Vagina (tissue), 2 donors: ENCODE results near the gene GNB1L. TPM values are rescaled to one million over a fixed set of nuclear protein-coding genes. Genes with fewer than 3 reads are reported as not detected.

Experiments used
- DNase-seq, 2 donors: peaks; one replicate each; pipeline ENCODE4 v3.0.0-alpha.2; 2017; ENCODE audit errors: extremely low spot score in 2 of 2
- H3K27ac ChIP-seq: fragments of 200-600 bp; sonication (generic); one replicate; pipeline ENCODE4 v1.5.1; 2019
- H3K27me3 ChIP-seq: fragments of 200-600 bp; sonication (generic); one replicate; pipeline ENCODE4 v1.5.1; 2019
- H3K36me3 ChIP-seq, 2 donors: fragments of 200-600 bp; sonication (generic); one replicate each; pipeline ENCODE4 v1.5.1; 2017 to 2019
- H3K4me1 ChIP-seq: fragments of 200-600 bp; sonication (generic); one replicate; pipeline ENCODE4 v1.5.1; 2019
- H3K4me3 ChIP-seq, 2 donors: fragments of 200-600 bp; sonication (generic); 1 replicate in 1 of 2; 2 replicates in 1 of 2; pipeline ENCODE4 v1.5.1; 2016 to 2019
- H3K9me3 ChIP-seq: fragments of 200-600 bp; sonication (generic); one replicate; pipeline ENCODE4 v1.5.1; 2019
- CTCF ChIP-seq, 3 experiments: fragments of 450-650 bp in 2 of 3; fragments of 200-600 bp in 1 of 3; sonication (generic) in 1 of 3; IDR thresholded peaks; one replicate each; pipeline ENCODE4 v1.5.1; 2017 to 2019; ENCODE audit warnings: antibody characterized with exemption in 3 of 3, mild to moderate bottlenecking in 2 of 3, moderate library complexity in 2 of 3
- POLR2A ChIP-seq, 2 donors: fragments of 450-650 bp; IDR thresholded peaks; one replicate each; pipeline ENCODE4 v1.6.1; 2017; ENCODE audit warnings: antibody characterized with exemption in 2 of 2, mild to moderate bottlenecking in 2 of 2, moderate library complexity in 2 of 2
- POLR2AphosphoS5 ChIP-seq, 2 donors: sonication (generic); formaldehyde crosslinking; IDR thresholded peaks; one replicate each; pipeline ENCODE4 v1.9.0; 2017; ENCODE audit warnings: antibody characterized with exemption in 2 of 2, mild to moderate bottlenecking in 2 of 2, low read depth in 1 of 2; ENCODE audit not compliant: insufficient read depth in 1 of 2
- intact Hi-C: fragments of 100-400 bp; cut with DNase I; formaldehyde crosslinking; loops from one replicate; pipeline ENCODE4 v1.15.1; 2023
- total RNA-seq: library from RNA; depleted of rRNA; stranded (reverse); fragments of >200 nt; gene quantifications from one replicate; pipeline ENCODE4 v1.2.3, GENCODE V29; 2016

GNB1L gene
- total RNA-seq, 1 donor from 2014 or later, result 14.0 TPM

GRCh38 chr22:19892925-19893324, 38.3 kb upstream of the GNB1L start:
- peak overlapping the region; percentile 84 for H3K27ac ChIP-seq
- no peaks in the 10 kb centered on the region for H3K27me3 ChIP-seq
- no peak overlapping the region for H3K4me3 ChIP-seq
- peaks cover 0 to 5% of the 10 kb centered on the region in 2 donors for H3K36me3 ChIP-seq
- no peaks in the 10 kb centered on the region for H3K9me3 ChIP-seq
- no peak for DNase-seq
- TF ChIP-seq POLR2A (IDR thresholded peaks at IDR 0.05) (no peak), POLR2AphosphoS5 (IDR thresholded peaks at IDR 0.05; ENCODE audit: insufficient read depth in 1 of 2, low read depth in 1 of 2) (no peak), CTCF (IDR thresholded peaks at IDR 0.05) (no peak)
- intact Hi-C loops, result no loop called here
- peaks cover 26% of the 10 kb centered on the region for H3K4me1 ChIP-seq

- H3K9me3 ChIP-seq, result no peaks in the 10 kb centered on the region
- H3K27me3 ChIP-seq, result no peaks in the 10 kb centered on the region
- no peak for TF ChIP-seq POLR2AphosphoS5 (IDR thresholded peaks at IDR 0.05; ENCODE audit: insufficient read depth in 1 of 2, low read depth in 1 of 2)
- peak overlapping the region in 1 of 2 donors; percentile 3 for H3K4me3 ChIP-seq
- intact Hi-C loops, result no loop called here
- peak overlapping the region; percentile 84 for H3K27ac ChIP-seq
- H3K36me3 ChIP-seq, result no peaks in the 10 kb centered on the region
- DNase-seq, result no peak
- peaks cover 27% of the 10 kb centered on the region for H3K4me1 ChIP-seq
These were observed 37.7 kb upstream of the GNB1L start for GRCh38 chr22:19892257-19892879.

- H3K9me3 ChIP-seq, result no peaks in the 10 kb centered on the region
- peak in 1 of 2 donors; percentile 13 for TF ChIP-seq POLR2AphosphoS5 (IDR thresholded peaks at IDR 0.05; ENCODE audit: insufficient read depth in 1 of 2, low read depth in 1 of 2)
- TF ChIP-seq CTCF (IDR thresholded peaks at IDR 0.05), result no peak
- intact Hi-C loops, result no loop called here
- no peak for DNase-seq
- H3K27me3 ChIP-seq, result no peaks in the 10 kb centered on the region
- H3K27ac ChIP-seq, result peak overlapping the region; percentile 84
- no peaks in the 10 kb centered on the region for H3K36me3 ChIP-seq
- H3K4me3 ChIP-seq, result peak overlapping the region in 1 of 2 donors; percentile 3
- H3K4me1 ChIP-seq, result peaks cover 34% of the 10 kb centered on the region
These were observed 36.9 kb upstream of the GNB1L start for GRCh38 chr22:19891317-19892256.

GRCh38 chr22:19890502-19891316, 36.0 kb upstream of the GNB1L start:
- Histone ChIP-seq H3K4me3 (no peak overlapping the region), H3K36me3 (no peaks in the 10 kb centered on the region), H3K27me3 (no peaks in the 10 kb centered on the region), H3K27ac (peak overlapping the region; percentile 84), H3K4me1 (peaks cover 42% of the 10 kb centered on the region), H3K9me3 (no peaks in the 10 kb centered on the region)
- intact Hi-C loops, result no loop called here
- no peak for TF ChIP-seq POLR2AphosphoS5 (IDR thresholded peaks at IDR 0.05; ENCODE audit: insufficient read depth in 1 of 2, low read depth in 1 of 2)
- no peak for TF ChIP-seq CTCF (IDR thresholded peaks at IDR 0.05)
- TF ChIP-seq POLR2A (IDR thresholded peaks at IDR 0.05), result no peak
- no peak for DNase-seq

GRCh38 chr22:19889951-19890350, 35.3 kb upstream of the GNB1L start:
- Histone ChIP-seq H3K9me3 (no peaks in the 10 kb centered on the region), H3K36me3 (no peaks in the 10 kb centered on the region), H3K4me1 (peaks cover 42% of the 10 kb centered on the region), H3K4me3 (no peak overlapping the region), H3K27me3 (no peaks in the 10 kb centered on the region), H3K27ac (no peak overlapping the region)
- DNase-seq, result no peak
- no peak for TF ChIP-seq POLR2A (IDR thresholded peaks at IDR 0.05)
- no peak for TF ChIP-seq CTCF (IDR thresholded peaks at IDR 0.05)
- TF ChIP-seq POLR2AphosphoS5 (IDR thresholded peaks at IDR 0.05; ENCODE audit: insufficient read depth in 1 of 2, low read depth in 1 of 2), result no peak
- intact Hi-C loops, result no loop called here
